Fibroblast of lung (primary cell): Measurements from ENCODE around the gene SCMH1. TPM values are rescaled to one million over a fixed set of nuclear protein-coding genes. Genes with fewer than 3 reads are reported as not detected.

Experiments used
- DNase-seq, 2 donors: peaks; one replicate each; pipeline versions ENCODE4 v3.0.0 to v3.0.0-alpha.2; 2010; ENCODE audit warnings: low read depth in 2 of 2
- H2AFZ ChIP-seq: 2 replicates; pipeline ENCODE4 v1.5.1; 2012; ENCODE audit warnings: low read length, control low read depth, inconsistent platforms
- H3K27ac ChIP-seq: 2 replicates; pipeline ENCODE4 v1.5.1; 2011; ENCODE audit warnings: low read length, control low read depth; ENCODE audit not compliant: insufficient read depth
- H3K27me3 ChIP-seq: 2 replicates; pipeline ENCODE4 v1.5.1; 2011; ENCODE audit warnings: mild to moderate bottlenecking, low read length; ENCODE audit not compliant: control insufficient read depth, insufficient read depth
- H3K36me3 ChIP-seq: 2 replicates; pipeline ENCODE4 v1.5.1; 2011; ENCODE audit warnings: low read length; ENCODE audit not compliant: control insufficient read depth, insufficient read depth
- H3K4me1 ChIP-seq: 2 replicates; pipeline ENCODE4 v1.5.1; 2011; ENCODE audit warnings: low read length; ENCODE audit not compliant: control insufficient read depth, insufficient read depth; ENCODE audit errors: extremely low read depth
- H3K4me2 ChIP-seq: 2 replicates; pipeline ENCODE4 v1.5.1; 2011; ENCODE audit warnings: low read length, control low read depth; ENCODE audit not compliant: insufficient read depth; ENCODE audit errors: extremely low read depth
- H3K4me3 ChIP-seq, 4 experiments: fragments of 200-600 bp in 1 of 4; sonication (generic) in 1 of 4; replicated peaks in 1 of 4; 2 replicates each; pipeline ENCODE4 v1.5.1; 2011 to 2016; ENCODE audit warnings: low read length in 4 of 4, low read depth in 3 of 4, mild to moderate bottlenecking in 3 of 4, control low read depth in 2 of 4, inconsistent platforms in 1 of 4, mixed read lengths in 1 of 4; ENCODE audit not compliant: insufficient read depth in 1 of 4; ENCODE audit errors: control extremely low read depth in 1 of 4
- H3K79me2 ChIP-seq: 2 replicates; pipeline ENCODE4 v1.5.1; 2012; ENCODE audit warnings: mild to moderate bottlenecking, low read length, inconsistent platforms; ENCODE audit not compliant: control insufficient read depth, insufficient read depth
- H3K9ac ChIP-seq: 2 replicates; pipeline ENCODE4 v1.5.1; 2011; ENCODE audit warnings: mild to moderate bottlenecking, low read length, control low read depth; ENCODE audit not compliant: insufficient read depth
- H3K9me3 ChIP-seq: 2 replicates; pipeline ENCODE4 v1.5.1; 2012; ENCODE audit warnings: low read depth, low read length; ENCODE audit not compliant: control insufficient read depth, insufficient read depth
- H4K20me1 ChIP-seq: 2 replicates; pipeline ENCODE4 v1.5.1; 2011; ENCODE audit warnings: low read length; ENCODE audit not compliant: control insufficient read depth, insufficient read depth; ENCODE audit errors: extremely low read depth
- CTCF ChIP-seq, 2 donors: IDR thresholded peaks in 1 of 2; conservative IDR thresholded peaks in 1 of 2; 1 replicate in 1 of 2; 2 replicates in 1 of 2; pipeline ENCODE4 v1.5.1; 2011 to 2012; ENCODE audit warnings: low read length in 2 of 2, control low read depth in 1 of 2, inconsistent platforms in 1 of 2, low read depth in 1 of 2, mild to moderate bottlenecking in 1 of 2
- EZH2 ChIP-seq: IDR thresholded peaks from 2 replicates; pipeline ENCODE4 v1.5.1; 2012; ENCODE audit warnings: low read length, control low read depth, mild to moderate bottlenecking; ENCODE audit errors: missing control alignments
- polyA plus RNA-seq, 2 donors: library from polyadenylated mRNA; depleted of rRNA in 1 of 2; stranded (reverse) in 1 of 2; unstranded in 1 of 2; fragments of >200 nt; gene quantifications; 2 replicates each; pipeline ENCODE4 v1.2.1, GENCODE V29; 2011 to 2012; ENCODE audit warnings: missing spikeins in 1 of 2
- total RNA-seq: library from RNA; depleted of rRNA; stranded (reverse); fragments of >200 nt; gene quantifications from 2 replicates; pipeline ENCODE4 v1.2.1, GENCODE V29; 2014

Gene SCMH1
- total and polyA plus RNA-seq, 2 donors (not counting 1 experiment from before 2014, with no cell fraction given) = 20.8 to 24.8 TPM

DNA sequence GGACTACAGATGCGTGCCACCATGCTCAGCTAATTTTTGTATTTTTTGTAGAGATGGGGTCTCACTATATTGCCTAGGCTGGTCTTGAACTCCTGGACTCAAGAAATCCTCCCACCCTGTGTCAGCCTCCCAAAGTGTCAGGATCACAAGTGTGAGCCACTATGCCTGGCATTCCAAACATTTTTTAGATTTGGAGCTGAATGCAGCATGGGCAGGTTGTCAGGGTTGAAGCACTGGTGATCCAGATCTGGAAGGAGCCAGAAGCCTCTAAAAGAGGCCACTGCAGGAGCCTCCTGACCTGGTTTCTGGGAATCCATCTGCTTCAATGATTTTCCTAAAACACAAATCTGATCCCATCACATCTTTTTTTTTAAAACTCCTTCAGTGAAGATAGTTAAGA, 264.4 kb downstream of the SCMH1 start:
- no peaks in the 10 kb centered on the region for H3K9me3 ChIP-seq
- no peaks in the 10 kb centered on the region for H3K36me3 ChIP-seq
- H3K4me2 ChIP-seq = no peak overlapping the region
- peaks cover 11% of the 10 kb centered on the region for H3K4me1 ChIP-seq
- no peak for TF ChIP-seq CTCF (conservative IDR thresholded peaks at IDR 0.05 in 1 of 2, IDR thresholded peaks at IDR 0.05 in 1 of 2; ENCODE audit: low read depth in 1 of 2, low read length in 2 of 2)
- no peak for TF ChIP-seq EZH2
- no peak overlapping the region for H3K9ac ChIP-seq
- peaks cover 28% of the 10 kb centered on the region for H3K79me2 ChIP-seq
- no peak overlapping the region for H2AFZ ChIP-seq
- H3K27ac ChIP-seq = peak overlapping the region; percentile 16
- H3K27me3 ChIP-seq = no peaks in the 10 kb centered on the region
- no peaks in the 10 kb centered on the region for H4K20me1 ChIP-seq
- peak in 1 of 2 donors; percentile 59 for DNase-seq
- H3K4me3 ChIP-seq = no peak overlapping the region

Other genes with a start within 250 kb of the SCMH1 start
- 0.51 and 0.66 TPM in 2 replicates for gene SLFNL1, start 220.6 kb downstream of the SCMH1 start, total RNA-seq
- gene SLFNL1, start 220.6 kb downstream of the SCMH1 start, polyA plus RNA-seq = 0.01 TPM in 1 of 2 replicates, not detected in the other
- under 0.01 TPM in 2 replicates for gene FOXO6, start 119.1 kb upstream of the SCMH1 start, total RNA-seq
- not detected in 2 replicates for gene FOXO6, start 119.1 kb upstream of the SCMH1 start, polyA plus RNA-seq
- not detected in 2 replicates for gene EDN2, start 242.4 kb upstream of the SCMH1 start, total RNA-seq
- not detected in 2 replicates for gene EDN2, start 242.4 kb upstream of the SCMH1 start, polyA plus RNA-seq